ENCODE measurements around the gene LTV1.

Gene LTV1

GRCh38 chr6:143838395-143838794, 4.7 kb upstream of the LTV1 start:
- no peak for TF ChIP-seq MAX (IDR thresholded peaks at IDR 0.05)
- no peak for TF ChIP-seq YY1 (IDR thresholded peaks at IDR 0.05; ENCODE audit: low read depth)
- no peak for TF ChIP-seq EP300 (IDR thresholded peaks at IDR 0.05; ENCODE audit: borderline replicate concordance)
- TF ChIP-seq RAD21 (IDR thresholded peaks at IDR 0.05; ENCODE audit: low read depth), result no peak
- TF ChIP-seq CREB1 (IDR thresholded peaks at IDR 0.05; ENCODE audit: low read depth), result no peak
- TF ChIP-seq, protein P1, sequence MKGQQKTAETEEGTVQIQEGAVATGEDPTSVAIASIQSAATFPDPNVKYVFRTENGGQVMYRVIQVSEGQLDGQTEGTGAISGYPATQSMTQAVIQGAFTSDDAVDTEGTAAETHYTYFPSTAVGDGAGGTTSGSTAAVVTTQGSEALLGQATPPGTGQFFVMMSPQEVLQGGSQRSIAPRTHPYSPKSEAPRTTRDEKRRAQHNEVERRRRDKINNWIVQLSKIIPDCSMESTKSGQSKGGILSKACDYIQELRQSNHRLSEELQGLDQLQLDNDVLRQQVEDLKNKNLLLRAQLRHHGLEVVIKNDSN (IDR thresholded peaks at IDR 0.05), result no peak
- TF ChIP-seq NFIC (IDR thresholded peaks at IDR 0.05), result no peak
- TF ChIP-seq TEAD4 (IDR thresholded peaks at IDR 0.05), result no peak
- TF ChIP-seq EGR1 (IDR thresholded peaks at IDR 0.05), result no peak
- no peak for TF ChIP-seq TAF1 (IDR thresholded peaks at IDR 0.05; ENCODE audit: low read depth)
- no peak for TF ChIP-seq FOXM1 (IDR thresholded peaks at IDR 0.05; ENCODE audit: borderline replicate concordance, low read depth)
- TF ChIP-seq REST (IDR thresholded peaks at IDR 0.05; ENCODE audit: low read depth), result no peak
- no peak for TF ChIP-seq ZBTB7A (IDR thresholded peaks at IDR 0.05; ENCODE audit: low read depth)
- no peak for TF ChIP-seq TCF12 (IDR thresholded peaks at IDR 0.05; ENCODE audit: low read depth)
- no peak for TF ChIP-seq CEBPB (IDR thresholded peaks at IDR 0.05)

GRCh38 chr6:143839196-143839595, 3.9 kb upstream of the LTV1 start:
- TF ChIP-seq, protein P1 (IDR thresholded peaks at IDR 0.05), result no peak
- TF ChIP-seq NFIC (IDR thresholded peaks at IDR 0.05), result no peak
- TF ChIP-seq CEBPB (IDR thresholded peaks at IDR 0.05), result no peak
- no peak for TF ChIP-seq EGR1 (IDR thresholded peaks at IDR 0.05)
- TF ChIP-seq YY1 (IDR thresholded peaks at IDR 0.05; ENCODE audit: low read depth), result no peak
- no peak for TF ChIP-seq ZBTB7A (IDR thresholded peaks at IDR 0.05; ENCODE audit: low read depth)
- no peak for TF ChIP-seq TEAD4 (IDR thresholded peaks at IDR 0.05)
- TF ChIP-seq REST (IDR thresholded peaks at IDR 0.05; ENCODE audit: low read depth), result no peak
- no peak for TF ChIP-seq RAD21 (IDR thresholded peaks at IDR 0.05; ENCODE audit: low read depth)
- no peak for TF ChIP-seq TCF12 (IDR thresholded peaks at IDR 0.05; ENCODE audit: low read depth)
- TF ChIP-seq CREB1 (IDR thresholded peaks at IDR 0.05; ENCODE audit: low read depth), result no peak
- TF ChIP-seq MAX (IDR thresholded peaks at IDR 0.05), result no peak
- TF ChIP-seq EP300 (IDR thresholded peaks at IDR 0.05; ENCODE audit: borderline replicate concordance), result no peak
- no peak for TF ChIP-seq TAF1 (IDR thresholded peaks at IDR 0.05; ENCODE audit: low read depth)
- no peak for TF ChIP-seq FOXM1 (IDR thresholded peaks at IDR 0.05; ENCODE audit: borderline replicate concordance, low read depth)

GRCh38 chr6:143840595-143841265, 2.4 kb upstream of the LTV1 start:
- TF ChIP-seq, protein P1 (IDR thresholded peaks at IDR 0.05), result no peak
- TF ChIP-seq YY1 (IDR thresholded peaks at IDR 0.05; ENCODE audit: low read depth), result no peak
- no peak for TF ChIP-seq RAD21 (IDR thresholded peaks at IDR 0.05; ENCODE audit: low read depth)
- TF ChIP-seq CEBPB (IDR thresholded peaks at IDR 0.05), result no peak
- TF ChIP-seq EP300 (IDR thresholded peaks at IDR 0.05; ENCODE audit: borderline replicate concordance), result no peak
- TF ChIP-seq REST (IDR thresholded peaks at IDR 0.05; ENCODE audit: low read depth), result no peak
- no peak for TF ChIP-seq NFIC (IDR thresholded peaks at IDR 0.05)
- no peak for TF ChIP-seq TEAD4 (IDR thresholded peaks at IDR 0.05)
- TF ChIP-seq CREB1 (IDR thresholded peaks at IDR 0.05; ENCODE audit: low read depth), result no peak
- no peak for TF ChIP-seq TAF1 (IDR thresholded peaks at IDR 0.05; ENCODE audit: low read depth)
- TF ChIP-seq ZBTB7A (IDR thresholded peaks at IDR 0.05; ENCODE audit: low read depth), result no peak
- TF ChIP-seq EGR1 (IDR thresholded peaks at IDR 0.05), result no peak
- no peak for TF ChIP-seq TCF12 (IDR thresholded peaks at IDR 0.05; ENCODE audit: low read depth)
- no peak for TF ChIP-seq FOXM1 (IDR thresholded peaks at IDR 0.05; ENCODE audit: borderline replicate concordance, low read depth)
- TF ChIP-seq MAX (IDR thresholded peaks at IDR 0.05), result no peak
